Pons (tissue), 1 donor: ENCODE data around the gene PPP1R36.
"Not testable (repeated sequence)": the region's sequence is repeated elsewhere in the genome, so short reads cannot be mapped to it uniquely, and the experiment has no call there.

Experiments used
- DNase-seq: peaks from one replicate; pipeline ENCODE4 v3.0.0-alpha.2; 2016; ENCODE audit warnings: low spot score

PPP1R36 gene

DNA sequence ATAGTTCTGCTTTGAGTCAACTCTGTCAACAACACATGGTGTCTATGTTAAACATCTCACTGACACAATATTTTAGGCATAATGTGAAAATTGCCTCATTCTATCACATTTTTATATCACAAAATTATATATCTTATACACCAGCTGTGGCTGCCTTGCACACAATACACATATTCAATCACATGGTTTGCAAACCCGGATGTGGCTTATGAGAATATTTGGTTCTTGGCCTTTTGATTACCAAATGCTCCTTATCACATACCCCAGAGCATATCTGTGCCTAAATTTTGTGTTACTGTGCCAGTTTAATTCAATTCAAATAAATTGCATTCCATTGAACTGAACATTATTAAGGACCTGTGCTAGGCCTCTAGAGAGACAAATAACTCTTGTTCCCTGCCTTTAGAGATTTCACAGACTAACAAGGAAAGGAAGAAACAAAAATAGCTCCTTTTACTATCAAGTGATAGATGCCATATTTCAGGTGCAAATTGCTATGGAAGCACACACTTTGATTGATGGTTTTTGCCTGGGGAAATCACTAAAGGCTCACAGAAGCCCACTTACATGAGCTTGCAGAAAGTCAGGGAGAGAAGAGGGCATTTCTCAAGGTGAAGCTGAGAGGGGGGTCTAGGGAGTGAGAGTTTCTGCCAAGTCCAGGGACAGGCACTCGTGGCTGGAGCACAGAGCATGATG lies 63.4 kb downstream of the PPP1R36 start:
- DNase-seq = no peak

GRCh38 chr14:64614166-64614565 lies 64.4 kb downstream of the PPP1R36 start:
- DNase-seq = no peak

DNA sequence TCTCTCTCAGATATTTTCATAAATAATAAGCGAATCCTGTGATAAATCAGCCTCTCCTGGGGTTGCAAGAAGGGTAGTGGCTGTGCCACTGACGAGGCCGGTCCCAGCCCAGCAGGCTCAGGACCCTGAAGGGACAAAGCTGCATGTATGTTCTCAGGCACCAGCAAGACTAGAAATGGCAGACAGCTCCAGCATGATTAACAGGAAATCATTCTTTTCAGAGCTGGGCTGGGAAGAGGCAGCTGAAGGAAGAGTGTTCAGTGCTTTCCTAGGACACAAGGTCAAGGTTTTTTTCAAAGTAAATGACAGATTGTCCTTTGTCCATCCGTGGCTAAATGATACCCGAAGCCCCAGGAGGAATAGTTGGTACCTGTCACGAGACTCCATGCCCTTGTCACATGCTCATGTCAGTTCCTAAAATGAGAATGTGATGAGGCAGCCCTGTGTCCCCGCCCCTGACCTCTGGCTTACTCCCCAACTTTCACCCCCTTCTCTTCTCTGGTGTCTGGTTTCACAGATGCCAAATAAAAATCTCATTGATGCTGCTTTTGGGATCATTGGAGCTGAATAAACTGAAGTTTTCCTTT lies 65.1 kb downstream of the PPP1R36 start:
- no peak for DNase-seq

DNA sequence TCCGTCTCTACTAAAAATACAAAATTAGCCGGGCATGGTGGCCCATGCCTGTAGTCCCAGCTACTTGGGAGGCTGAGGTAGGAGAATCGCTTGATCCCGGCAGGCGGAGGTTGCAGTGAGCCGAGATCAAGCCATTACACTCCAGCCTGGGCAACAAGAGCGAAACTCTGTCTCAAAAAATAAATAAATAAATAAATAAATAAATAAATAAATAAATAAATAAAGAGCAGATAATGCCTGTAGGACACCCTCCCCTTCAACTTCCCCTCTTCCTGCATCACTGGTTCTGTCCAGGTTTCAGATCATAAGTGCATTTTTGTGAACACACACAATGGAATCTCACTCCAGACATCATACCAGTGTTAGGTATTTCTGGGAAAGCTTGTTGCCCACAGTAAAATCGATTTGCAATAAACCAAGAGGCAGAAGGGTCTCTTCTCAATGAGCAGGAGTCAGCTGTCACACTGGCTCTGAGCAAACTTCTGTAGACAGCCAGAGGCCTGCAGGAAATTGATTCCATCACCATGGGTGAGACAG lies 68.2 kb downstream of the PPP1R36 start:
- not testable (repeated sequence) for DNase-seq

- no peak for DNase-seq
Observed at GRCh38 chr14:64620910-64621309, 71.1 kb downstream of the PPP1R36 start.

GRCh38 chr14:64623554-64624165 lies 73.9 kb downstream of the PPP1R36 start:
- DNase-seq = no peak

DNA sequence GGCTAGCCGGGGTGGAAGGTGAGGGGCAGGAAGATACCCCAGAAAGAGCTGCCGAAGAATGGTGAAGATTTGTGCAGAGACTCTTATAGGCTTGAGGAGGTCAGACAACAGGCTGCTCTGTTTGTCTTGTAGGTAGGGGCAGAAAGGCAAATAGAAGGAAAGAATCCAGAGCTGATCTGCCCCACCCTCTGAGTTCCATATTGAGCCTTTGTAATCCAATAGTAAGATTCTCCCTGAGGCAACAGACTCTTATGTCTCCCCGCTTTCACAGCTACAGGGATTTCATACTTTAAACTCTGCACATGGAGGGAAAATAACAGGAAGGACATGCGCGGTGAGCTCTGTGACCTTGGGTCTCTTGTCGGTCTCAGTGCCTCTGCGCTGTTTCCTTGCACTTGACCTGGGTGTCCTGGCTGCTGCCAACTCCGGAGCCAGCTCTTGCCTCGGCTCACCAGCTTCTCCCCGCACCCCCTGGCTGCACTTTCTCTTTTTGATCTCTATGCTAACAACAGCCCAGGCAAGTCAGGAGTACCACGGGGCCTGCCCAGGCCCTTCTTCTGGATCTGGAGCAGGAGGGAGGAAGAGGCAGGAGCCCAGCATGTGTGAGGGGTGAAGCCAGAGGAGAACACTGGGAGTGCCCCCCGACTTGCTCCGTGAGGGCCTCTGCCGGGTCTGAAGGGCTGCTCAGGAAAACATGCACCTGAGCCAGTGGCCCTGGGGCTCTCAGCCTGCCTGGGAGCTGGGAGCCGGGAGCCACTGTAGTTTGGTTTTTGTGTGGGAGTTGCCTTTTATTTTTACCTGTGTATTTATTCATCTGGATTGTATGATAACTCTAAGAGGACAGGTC lies 75.8 kb downstream of the PPP1R36 start:
- DNase-seq = no peak

DNA sequence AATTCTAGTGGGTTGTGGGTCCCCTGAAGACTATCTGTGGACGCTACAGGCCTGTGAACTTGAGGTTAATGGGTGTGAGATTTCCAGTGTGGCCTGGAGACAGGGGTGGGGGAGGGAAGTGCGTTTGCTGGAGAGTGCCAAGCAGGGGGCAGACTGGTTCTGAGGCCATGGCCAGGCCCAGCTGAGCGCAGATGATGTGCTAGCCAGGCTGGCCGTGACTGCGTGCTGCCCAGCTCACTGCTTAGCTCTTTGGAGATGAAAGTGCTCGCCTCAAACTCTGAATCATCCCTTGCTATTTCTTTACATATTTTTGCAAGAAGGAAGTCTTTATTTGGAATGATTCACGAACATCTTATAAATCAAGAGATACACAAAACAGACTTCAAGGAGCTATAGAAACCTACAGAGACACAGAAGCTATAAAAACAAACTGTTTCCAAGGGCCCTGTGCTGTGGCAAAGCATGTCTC lies 79.2 kb downstream of the PPP1R36 start:
- DNase-seq = peak; percentile 61

GRCh38 chr14:64630778-64631177 lies 81.0 kb downstream of the PPP1R36 start:
- DNase-seq = no peak

DNA sequence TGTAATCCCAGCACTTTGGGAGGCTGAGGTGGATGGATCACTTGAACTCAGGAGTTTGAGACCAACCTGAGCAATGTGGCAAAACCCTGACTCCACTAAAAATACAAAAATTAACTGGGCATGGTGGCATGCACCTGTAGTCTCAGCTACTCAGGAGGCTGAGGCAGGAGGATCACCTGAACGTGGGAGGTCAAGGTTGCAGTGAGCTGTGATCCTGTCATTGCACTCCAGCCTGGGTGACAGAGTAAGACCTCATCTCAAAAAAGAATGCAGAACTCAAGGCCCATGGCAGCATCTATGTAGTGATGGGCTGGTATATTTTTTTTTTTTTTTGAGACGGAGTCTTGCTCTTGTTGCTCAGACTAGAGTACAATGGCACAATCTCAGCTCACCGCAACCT lies 81.5 kb downstream of the PPP1R36 start:
- not testable (repeated sequence) for DNase-seq

GRCh38 chr14:64632056-64632455 lies 82.3 kb downstream of the PPP1R36 start:
- DNase-seq = peak; percentile 53

GRCh38 chr14:64634558-64634957 lies 84.8 kb downstream of the PPP1R36 start:
- no peak for DNase-seq

- peak; percentile 80 for DNase-seq
Observed at GRCh38 chr14:64636208-64636979, 86.6 kb downstream of the PPP1R36 start.

DNA sequence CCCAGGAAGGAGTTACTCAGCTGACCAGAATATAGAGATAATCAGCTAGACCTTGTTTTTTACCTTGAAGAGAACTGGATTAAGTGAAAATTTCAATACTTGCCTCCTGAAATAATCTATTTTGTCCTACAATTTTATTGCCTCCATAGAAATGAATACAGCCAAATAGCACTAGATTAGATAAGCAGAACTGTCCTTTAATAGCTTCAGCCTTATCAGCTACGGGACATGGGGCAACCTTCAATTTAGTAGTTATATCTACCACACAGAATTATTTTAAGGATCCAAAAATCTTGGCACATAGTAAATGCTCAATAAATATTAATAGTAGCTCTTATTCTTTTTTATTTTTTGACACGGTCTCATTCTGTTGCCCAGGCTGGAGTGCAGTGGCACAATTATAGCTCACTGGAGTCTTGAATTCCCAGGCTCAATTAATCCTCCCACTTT lies 87.2 kb downstream of the PPP1R36 start:
- no peak for DNase-seq

DNA sequence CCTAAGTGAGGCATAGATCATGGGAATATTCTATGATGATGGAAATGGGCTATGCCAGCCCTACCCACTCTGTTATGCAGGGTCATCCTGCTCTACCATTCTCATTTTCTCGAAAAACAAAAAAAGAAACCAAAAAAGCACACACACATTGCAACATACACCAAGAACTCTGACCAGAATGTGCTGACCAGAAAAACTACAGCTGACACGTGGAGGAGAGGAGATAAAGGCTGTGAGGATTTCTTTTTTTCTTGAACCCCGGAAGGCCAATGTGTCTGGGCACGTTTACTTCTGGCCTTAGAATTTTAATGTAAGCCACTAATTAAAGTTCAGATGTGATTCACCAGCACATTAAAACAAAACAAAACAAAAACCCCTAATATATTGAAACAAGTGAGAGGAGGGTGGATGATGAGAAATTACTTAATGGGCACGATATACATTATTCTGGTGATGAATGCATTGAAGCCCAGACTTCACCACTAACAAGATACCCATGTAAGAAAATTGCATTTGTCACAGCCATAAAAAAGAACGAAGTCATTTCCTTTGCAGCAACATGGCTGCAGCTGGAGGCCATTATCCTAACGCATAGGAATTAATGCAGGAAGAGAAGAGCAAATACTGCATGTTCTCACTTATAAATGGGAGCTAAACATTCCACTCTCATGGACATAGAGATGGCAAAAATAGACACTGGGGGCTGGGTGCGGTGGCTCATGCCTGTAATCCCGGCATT lies 88.1 kb downstream of the PPP1R36 start:
- DNase-seq = no peak

- DNase-seq = no peak
Observed at GRCh38 chr14:64638625-64639024, 88.9 kb downstream of the PPP1R36 start.
